Neuronal stem cell (in vitro differentiated cells): ENCODE measurements around the gene C1QL1.

Source experiments
- DNase-seq: peaks from one replicate; pipeline ENCODE4 v3.0.0-alpha.2; 2013; ENCODE audit warnings: low spot score
- H2AFZ ChIP-seq: one replicate; pipeline ENCODE4 v1.6.1; 2013; ENCODE audit warnings: mild to moderate bottlenecking, low read length, inconsistent platforms
- H2AK5ac ChIP-seq: 2 replicates; pipeline ENCODE4 v1.6.1; 2013; ENCODE audit warnings: low read depth, mild to moderate bottlenecking, inconsistent platforms, low read length, moderate library complexity, mixed read lengths
- H2BK120ac ChIP-seq: 2 replicates; pipeline ENCODE4 v1.6.1; 2013; ENCODE audit warnings: low read depth, mild to moderate bottlenecking, inconsistent platforms, low read length, moderate library complexity, mixed read lengths
- H2BK12ac ChIP-seq: one replicate; pipeline ENCODE4 v1.6.1; 2013; ENCODE audit warnings: low read length, inconsistent platforms
- H2BK15ac ChIP-seq: 2 replicates; pipeline ENCODE4 v1.6.1; 2013; ENCODE audit warnings: mild to moderate bottlenecking, low read length, inconsistent platforms, mixed read lengths
- H2BK5ac ChIP-seq: one replicate; pipeline ENCODE4 v1.6.1; 2013; ENCODE audit warnings: inconsistent platforms, mild to moderate bottlenecking, low read length, moderate library complexity
- H3K14ac ChIP-seq: one replicate; pipeline ENCODE4 v1.6.1; 2013; ENCODE audit warnings: low read length, inconsistent platforms
- H3K18ac ChIP-seq: 2 replicates; pipeline ENCODE4 v1.6.1; 2013; ENCODE audit warnings: low read length, inconsistent platforms
- H3K23ac ChIP-seq: 2 replicates; pipeline ENCODE4 v1.6.1; 2013; ENCODE audit warnings: low read depth, mild to moderate bottlenecking, mixed read lengths, low read length, inconsistent platforms; ENCODE audit not compliant: poor library complexity
- H3K27ac ChIP-seq: replicated peaks from 3 replicates; pipeline ENCODE4 v1.5.1; 2013; ENCODE audit warnings: low read length, inconsistent platforms
- H3K27me3 ChIP-seq, 3 experiments: 2 replicates each; pipeline ENCODE4 v1.6.1; 2013; ENCODE audit warnings: low read length in 3 of 3, mild to moderate bottlenecking in 2 of 3, inconsistent platforms in 1 of 3, low read depth in 1 of 3, mixed read lengths in 1 of 3, moderate library complexity in 1 of 3; ENCODE audit not compliant: control insufficient read depth in 3 of 3, insufficient read depth in 3 of 3
- H3K36me3 ChIP-seq, 2 donors: replicated peaks in 1 of 2; 2 replicates each; pipeline ENCODE4 v1.6.1; 2013; ENCODE audit warnings: low read length in 2 of 2; ENCODE audit not compliant: control insufficient read depth in 2 of 2, insufficient read depth in 2 of 2
- H3K4ac ChIP-seq: 2 replicates; pipeline ENCODE4 v1.6.1; 2013; ENCODE audit warnings: inconsistent platforms, mild to moderate bottlenecking, low read length, moderate library complexity
- H3K4me1 ChIP-seq, 2 donors: 1 replicate in 1 of 2; 2 replicates in 1 of 2; pipeline ENCODE4 v1.6.1; 2013; ENCODE audit warnings: low read length in 2 of 2, low read depth in 1 of 2; ENCODE audit not compliant: control insufficient read depth in 2 of 2, insufficient read depth in 1 of 2
- H3K4me2 ChIP-seq: one replicate; pipeline ENCODE4 v1.6.1; 2013; ENCODE audit warnings: mild to moderate bottlenecking, low read length, inconsistent platforms; ENCODE audit not compliant: insufficient read depth, poor library complexity, severe bottlenecking
- H3K4me3 ChIP-seq, 2 donors: 2 replicates each; pipeline ENCODE4 v1.5.1; 2013; ENCODE audit warnings: low read length in 2 of 2, mild to moderate bottlenecking in 2 of 2, inconsistent platforms in 1 of 2, moderate library complexity in 1 of 2
- H3K79me1 ChIP-seq: one replicate; pipeline ENCODE4 v1.6.1; 2013; ENCODE audit warnings: low read depth, mild to moderate bottlenecking, inconsistent platforms, low read length, moderate library complexity
- H3K9ac ChIP-seq: one replicate; pipeline ENCODE4 v1.6.1; 2013; ENCODE audit warnings: mild to moderate bottlenecking, low read depth, low read length, inconsistent platforms; ENCODE audit not compliant: poor library complexity
- H3K9me3 ChIP-seq, 2 donors: replicated peaks in 1 of 2; 2 replicates each; pipeline versions ENCODE3 to v1.6.1; 2013; ENCODE audit warnings: low read length in 2 of 2, mild to moderate bottlenecking in 2 of 2, inconsistent platforms in 1 of 2, low read depth in 1 of 2, mixed read lengths in 1 of 2, moderate library complexity in 1 of 2; ENCODE audit not compliant: control insufficient read depth in 2 of 2, insufficient read depth in 1 of 2
- H4K8ac ChIP-seq: one replicate; pipeline ENCODE4 v1.6.1; 2013; ENCODE audit warnings: low read depth, mild to moderate bottlenecking, inconsistent platforms, low read length, moderate library complexity
- H4K91ac ChIP-seq: one replicate; pipeline ENCODE4 v1.6.1; 2013; ENCODE audit warnings: low read length, low read depth, mild to moderate bottlenecking, inconsistent platforms; ENCODE audit not compliant: poor library complexity
- WGBS, 2 donors: extraction: QIAGEN DNeasy Blood & Tissue Kit; methylation state at CpG; one replicate each; pipeline ENCODE4 v1.1.7; 2013; ENCODE audit warnings: missing lambda C conversion rate in 2 of 2, mixed read lengths in 1 of 2; ENCODE audit not compliant: insufficient read length in 2 of 2, insufficient replicate concordance in 1 of 2; ENCODE audit errors: extremely low coverage in 2 of 2; 5-methylcytosine and 5-hydroxymethylcytosine counted together

The C1QL1 gene

GRCh38 chr17:44916781-44917241 lies 51.3 kb downstream of the C1QL1 start:
- Histone ChIP-seq H2AK5ac (peak overlapping the region; percentile 86), H3K79me1 (no peaks in the 10 kb centered on the region), H2BK12ac (no peak overlapping the region), H3K9me3 (no peaks in the 10 kb centered on the region), H3K27me3 (peaks cover 0 to 26% (median 17%) of the 10 kb centered on the region in 3 experiments), H3K23ac (no peak overlapping the region), H3K4ac (no peak overlapping the region), H3K27ac (no peak overlapping the region), H3K18ac (peak overlapping the region; percentile 60), H3K4me3 (no peak overlapping the region), H3K9ac (no peak overlapping the region), H2BK120ac (peak overlapping the region; percentile 29), H3K4me2 (no peak overlapping the region), H2AFZ (peak overlapping the region; percentile 77), H4K8ac (no peak overlapping the region), H3K14ac (no peak overlapping the region), H2BK5ac (no peak overlapping the region), H3K4me1 (peaks cover 14 to 22% of the 10 kb centered on the region in 2 donors), H4K91ac (no peak overlapping the region), H2BK15ac (peak overlapping the region; percentile 72), H3K36me3 (no peaks in the 10 kb centered on the region)
- no peak for DNase-seq
- no CpG with 5 or more reads among the region's 10 CpGs for WGBS, 2 donors

GRCh38 chr17:44915862-44916780 lies 52.0 kb downstream of the C1QL1 start:
- Histone ChIP-seq H3K14ac (no peak overlapping the region), H4K91ac (no peak overlapping the region), H3K36me3 (no peaks in the 10 kb centered on the region), H3K9ac (no peak overlapping the region), H2AFZ (peak overlapping the region; percentile 77), H3K18ac (peak overlapping the region; percentile 60), H4K8ac (no peak overlapping the region), H2BK12ac (peak overlapping the region; percentile 87), H3K4me2 (no peak overlapping the region), H3K27ac (peak overlapping the region; percentile 29), H3K4ac (no peak overlapping the region), H2AK5ac (peak overlapping the region; percentile 89), H3K9me3 (no peaks in the 10 kb centered on the region), H3K27me3 (peaks cover 0 to 32% (median 22%) of the 10 kb centered on the region in 3 experiments), H3K79me1 (no peaks in the 10 kb centered on the region), H3K4me1 (peaks cover 14 to 21% of the 10 kb centered on the region in 2 donors), H2BK15ac (peak overlapping the region; percentile 72), H3K23ac (no peak overlapping the region), H2BK5ac (peak overlapping the region; percentile 67), H2BK120ac (peak overlapping the region; percentile 29), H3K4me3 (no peak overlapping the region)
- no CpG with 5 or more reads among the region's 11 CpGs for WGBS, 2 donors
- peak; percentile 51 for DNase-seq

GRCh38 chr17:44915321-44915726 lies 52.8 kb downstream of the C1QL1 start, which contains the start of gene GFAP:
GFAP (minus strand) TSS chr17:44915500; CDS start chr17:44915486, 14 bp downstream.
- H3K4me3 ChIP-seq: no peak within 1 kb of the TSS
- H3K27me3 ChIP-seq: peaks cover 0 to 31% (median 22%) of the 10 kb centered on the region in 3 experiments
- H3K9ac ChIP-seq: peak within 1 kb of the TSS; percentile 3
- H2BK15ac ChIP-seq: peak within 1 kb of the TSS; percentile 14
- H2AFZ ChIP-seq: peak within 1 kb of the TSS; percentile 77
- no peak within 1 kb of the TSS for H3K4ac ChIP-seq
- H3K14ac ChIP-seq: no peak within 1 kb of the TSS
- no peaks in the 10 kb centered on the region for H3K79me1 ChIP-seq
- peak within 1 kb of the TSS; percentile 84 for H3K18ac ChIP-seq
- DNase-seq: no peak
- H3K9me3 ChIP-seq: no peaks in the 10 kb centered on the region
- peaks cover 14 to 15% of the 10 kb centered on the region in 2 donors for H3K4me1 ChIP-seq
- H3K27ac ChIP-seq: peak within 1 kb of the TSS; percentile 29
- peak within 1 kb of the TSS; percentile 87 for H2BK12ac ChIP-seq
- no peak within 1 kb of the TSS for H4K8ac ChIP-seq
- H3K4me2 ChIP-seq: no peak within 1 kb of the TSS
- H2BK120ac ChIP-seq: peak within 1 kb of the TSS; percentile 73
- peak within 1 kb of the TSS; percentile 67 for H2BK5ac ChIP-seq
- WGBS, 2 donors: no CpG with 5 or more reads among the region's 17 CpGs
- peak within 1 kb of the TSS; percentile 91 for H2AK5ac ChIP-seq
- no peak within 1 kb of the TSS for H4K91ac ChIP-seq
- peak within 1 kb of the TSS; percentile 9 for H3K23ac ChIP-seq
- no peaks in the 10 kb centered on the region for H3K36me3 ChIP-seq

GRCh38 chr17:44914698-44915271 lies 53.3 kb downstream of the C1QL1 start:
- Histone ChIP-seq H3K4me1 (peaks cover 13 to 20% of the 10 kb centered on the region in 2 donors), H4K8ac (no peak overlapping the region), H3K27me3 (peaks cover 0 to 32% (median 22%) of the 10 kb centered on the region in 3 experiments), H2AFZ (no peak overlapping the region), H3K9ac (no peak overlapping the region), H3K4ac (no peak overlapping the region), H3K14ac (no peak overlapping the region), H3K18ac (peak overlapping the region; percentile 40), H3K36me3 (no peaks in the 10 kb centered on the region), H2AK5ac (peak overlapping the region; percentile 91), H2BK12ac (no peak overlapping the region), H3K4me3 (no peak overlapping the region), H3K27ac (no peak overlapping the region), H3K4me2 (no peak overlapping the region), H2BK15ac (peak overlapping the region; percentile 14), H3K23ac (peak overlapping the region; percentile 8), H3K79me1 (no peaks in the 10 kb centered on the region), H2BK120ac (peak overlapping the region; percentile 73), H4K91ac (no peak overlapping the region), H2BK5ac (no peak overlapping the region), H3K9me3 (no peaks in the 10 kb centered on the region)
- WGBS, 2 donors: no CpG with 5 or more reads among the region's 19 CpGs
- DNase-seq: no peak
